Ovary (tissue), 3 donors: ENCODE measurements around the gene HSP90B1.

Experiments used
- EP300 ChIP-seq: sonication (generic); formaldehyde crosslinking; IDR thresholded peaks from one replicate; pipeline ENCODE4 v1.6.1; 2017; ENCODE audit warnings: antibody characterized with exemption
- TF ChIP-seq, protein P1 (sequence below), 3 donors: fragments of 450-650 bp in 2 of 3; fragments of 200-600 bp in 1 of 3; IDR thresholded peaks; one replicate each; pipeline versions ENCODE4 v1.5.1 to v1.8.0; 2016 to 2022; ENCODE audit warnings: antibody characterized with exemption in 3 of 3, mild to moderate bottlenecking in 1 of 3
- donor health status: DM: no; HTN: no; CAD: no.

DNA sequence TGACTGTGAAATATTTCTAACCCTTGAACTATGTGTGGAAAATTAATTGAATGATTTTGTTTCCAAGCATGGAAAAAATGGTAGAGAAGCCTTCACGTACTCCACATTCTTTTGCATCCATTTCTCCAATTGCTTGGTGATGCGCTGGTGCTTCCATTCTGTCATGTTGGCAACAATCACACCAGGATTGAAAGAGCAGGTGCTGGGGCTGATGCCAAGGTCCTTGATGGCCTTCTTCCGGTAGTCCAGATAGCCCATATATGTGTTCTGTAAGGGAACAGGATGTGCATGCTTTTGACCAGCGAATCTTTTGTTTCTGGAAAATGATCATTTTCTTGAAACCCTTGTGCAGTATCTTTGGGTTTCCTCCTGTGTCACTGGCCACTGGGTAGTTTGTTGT is 64.0 kb downstream of the HSP90B1 start:
- TF ChIP-seq, protein P1, sequence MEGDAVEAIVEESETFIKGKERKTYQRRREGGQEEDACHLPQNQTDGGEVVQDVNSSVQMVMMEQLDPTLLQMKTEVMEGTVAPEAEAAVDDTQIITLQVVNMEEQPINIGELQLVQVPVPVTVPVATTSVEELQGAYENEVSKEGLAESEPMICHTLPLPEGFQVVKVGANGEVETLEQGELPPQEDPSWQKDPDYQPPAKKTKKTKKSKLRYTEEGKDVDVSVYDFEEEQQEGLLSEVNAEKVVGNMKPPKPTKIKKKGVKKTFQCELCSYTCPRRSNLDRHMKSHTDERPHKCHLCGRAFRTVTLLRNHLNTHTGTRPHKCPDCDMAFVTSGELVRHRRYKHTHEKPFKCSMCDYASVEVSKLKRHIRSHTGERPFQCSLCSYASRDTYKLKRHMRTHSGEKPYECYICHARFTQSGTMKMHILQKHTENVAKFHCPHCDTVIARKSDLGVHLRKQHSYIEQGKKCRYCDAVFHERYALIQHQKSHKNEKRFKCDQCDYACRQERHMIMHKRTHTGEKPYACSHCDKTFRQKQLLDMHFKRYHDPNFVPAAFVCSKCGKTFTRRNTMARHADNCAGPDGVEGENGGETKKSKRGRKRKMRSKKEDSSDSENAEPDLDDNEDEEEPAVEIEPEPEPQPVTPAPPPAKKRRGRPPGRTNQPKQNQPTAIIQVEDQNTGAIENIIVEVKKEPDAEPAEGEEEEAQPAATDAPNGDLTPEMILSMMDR (IDR thresholded peaks at IDR 0.05), result no peak
- TF ChIP-seq EP300, result no peak
